Dermis microvascular lymphatic vessel endothelial cell (primary cell): ENCODE results near the gene ZNF436. TPM values are rescaled to one million over a fixed set of nuclear protein-coding genes. Genes with fewer than 3 reads are reported as not detected.

Source experiments
- DNase-seq, 2 donors: peaks; one replicate each; pipeline versions ENCODE4 v3.0.0 to v3.0.0-alpha.2; 2010; ENCODE audit warnings: low read depth in 2 of 2
- total RNA-seq: library from RNA; depleted of rRNA; stranded (reverse); fragments of >200 nt; gene quantifications from 2 replicates; pipeline ENCODE4 v1.2.1, GENCODE V29; 2014

ZNF436 gene
- 16.8 and 18.5 TPM in 2 replicates for total RNA-seq

GRCh38 chr1:23369335-23370013 is at the start of gene ZNF436:
ZNF436 (minus strand) TSS chr1:23369836; CDS start chr1:23368005, 1,831 bp downstream.
- DNase-seq: peak in 1 of 2 donors; percentile 94

DNA sequence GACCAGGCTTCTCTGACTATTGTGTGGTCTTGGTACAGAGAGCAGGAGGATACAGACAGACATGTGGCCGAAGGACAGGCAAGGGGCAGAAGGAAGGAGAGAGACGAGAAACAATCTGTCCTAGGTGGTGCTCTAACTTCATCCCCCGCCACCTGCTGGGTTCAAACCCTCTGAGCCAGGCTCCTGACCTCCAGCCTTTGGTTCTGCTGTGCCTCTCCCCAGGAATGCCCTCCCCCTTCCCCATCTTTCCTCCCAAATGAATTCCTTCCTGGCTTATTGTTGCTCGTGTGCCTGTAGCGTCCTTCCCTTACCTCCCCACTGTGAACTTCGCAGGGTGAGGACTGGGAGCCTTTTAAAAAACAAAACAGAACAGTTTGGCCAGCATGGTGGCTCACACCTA is 49.5 kb upstream of the ZNF436 start:
- no peak for DNase-seq

DNA sequence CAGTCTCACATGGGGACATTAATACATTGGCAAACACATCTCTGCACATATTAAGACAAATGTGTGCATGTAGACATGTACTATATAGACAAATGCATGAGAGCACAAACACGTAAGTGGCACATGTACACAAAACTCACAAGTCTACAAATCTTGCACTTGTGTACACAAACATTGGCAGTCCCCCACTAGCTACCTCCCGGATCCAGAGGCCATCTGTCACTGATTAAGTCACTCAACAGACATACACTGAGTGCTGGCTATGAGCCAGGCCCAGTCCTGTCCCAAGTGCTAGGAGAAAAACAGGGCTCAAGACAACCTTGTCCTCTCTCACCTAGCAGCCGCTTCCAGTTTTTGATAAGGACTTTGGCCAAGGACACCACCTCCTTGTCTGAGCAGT is 47.9 kb upstream of the ZNF436 start:
- DNase-seq: peak in 1 of 2 donors; percentile 23

GRCh38 chr1:23416964-23417363 is 47.3 kb upstream of the ZNF436 start:
- DNase-seq: no peak

- DNase-seq: no peak
These were observed 39.2 kb upstream of the ZNF436 start for GRCh38 chr1:23408797-23409290.

DNA sequence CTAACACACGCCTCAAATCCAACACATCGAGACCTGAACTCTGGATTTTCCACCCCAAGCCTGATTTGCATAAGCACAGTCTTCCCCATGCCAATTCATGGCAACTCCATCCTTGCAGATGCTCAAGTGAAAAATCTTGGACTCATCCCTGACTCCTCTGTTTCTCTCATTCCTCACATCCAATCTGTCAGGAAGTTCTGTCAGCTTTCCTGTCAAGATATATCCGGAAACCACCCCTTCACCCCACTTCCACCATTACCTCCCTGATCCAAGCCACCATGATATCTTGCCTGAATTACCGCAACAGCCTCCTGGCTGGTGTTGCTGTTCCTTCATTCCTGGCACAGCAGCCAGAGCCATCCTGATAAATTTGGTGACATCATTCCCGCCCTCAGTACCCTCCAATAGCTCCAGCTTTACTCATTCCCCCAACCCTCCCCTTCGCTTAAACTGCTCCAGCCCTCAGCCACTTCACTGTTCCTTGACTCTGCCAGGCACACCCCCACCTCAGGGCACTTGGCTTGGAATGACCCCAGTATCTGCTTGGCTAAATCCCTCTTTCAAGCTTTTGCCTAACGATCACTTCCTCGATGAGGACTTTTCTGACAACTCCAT is 37.5 kb upstream of the ZNF436 start:
- DNase-seq: no peak

- no peak for DNase-seq
These were observed 36.3 kb upstream of the ZNF436 start for GRCh38 chr1:23405946-23406345.

DNA sequence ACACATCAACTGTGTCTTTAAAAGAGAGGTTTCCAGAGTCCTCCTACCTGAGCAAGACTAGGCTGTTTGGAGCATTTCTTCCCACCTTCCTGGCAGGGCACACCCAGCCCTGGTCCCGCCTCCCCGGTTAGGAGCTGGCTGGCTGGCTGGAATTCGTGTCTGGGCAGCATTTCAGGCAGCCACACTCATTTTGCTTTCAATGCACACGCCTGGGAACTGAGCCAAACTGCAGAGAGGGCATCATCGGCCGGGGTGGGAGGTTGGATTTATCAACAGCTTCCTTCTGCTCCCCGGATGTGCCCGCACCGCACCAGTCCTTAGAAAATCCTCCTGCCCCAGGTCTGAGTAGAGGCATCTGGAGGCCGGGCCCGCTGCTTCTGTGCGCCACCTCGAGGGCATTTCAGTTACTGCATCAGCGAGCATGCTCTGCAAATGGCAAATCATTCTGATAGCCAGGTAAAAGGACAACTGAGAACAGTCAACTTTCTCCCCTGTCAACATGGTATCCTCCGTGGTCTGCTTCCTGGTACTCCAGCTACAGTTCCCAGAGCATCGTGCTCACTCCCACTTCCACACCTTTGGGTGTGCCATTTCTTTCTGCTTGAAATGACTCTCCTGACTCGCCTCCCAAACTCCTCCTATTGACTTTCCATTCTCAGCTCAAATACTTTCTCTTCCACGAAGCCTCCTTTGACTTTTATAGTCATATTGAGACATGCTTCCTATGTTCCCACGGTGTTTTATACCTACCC is 34.3 kb upstream of the ZNF436 start:
- peak; percentile 27 to 73 for DNase-seq

DNA sequence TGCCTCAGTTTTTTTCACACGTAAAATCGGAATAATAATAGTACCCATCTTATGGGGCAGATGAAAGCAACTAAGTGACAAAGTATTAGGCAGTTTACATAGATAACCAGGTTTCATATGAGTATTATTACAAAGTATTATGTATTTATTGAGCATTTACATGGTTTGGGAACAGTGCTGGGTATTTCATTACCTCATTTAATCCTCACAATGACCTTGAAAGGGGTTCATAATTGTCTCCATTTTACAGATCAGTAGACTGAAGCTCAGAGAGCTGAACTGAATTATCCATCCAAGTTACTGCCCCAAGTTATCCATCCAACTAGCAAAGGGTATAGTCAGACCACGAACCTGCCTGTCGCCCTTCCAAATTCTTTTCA is 33.7 kb upstream of the ZNF436 start:
- no peak for DNase-seq

DNA sequence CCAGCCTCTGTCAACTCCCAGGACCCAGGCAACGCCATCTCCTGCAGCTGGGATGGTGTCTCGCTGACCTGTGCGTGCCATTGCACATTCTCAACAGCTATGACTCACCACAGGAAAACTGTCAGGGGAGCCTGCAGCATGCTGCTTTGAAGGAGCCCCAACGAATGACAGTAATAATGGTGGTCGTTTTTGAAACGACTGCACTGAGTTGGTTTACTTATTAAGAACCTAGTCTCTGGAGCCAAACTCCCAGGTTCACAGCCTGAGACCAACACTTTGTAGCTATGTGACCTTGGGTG is 33.4 kb upstream of the ZNF436 start:
- DNase-seq: peak; percentile 51 to 87

DNA sequence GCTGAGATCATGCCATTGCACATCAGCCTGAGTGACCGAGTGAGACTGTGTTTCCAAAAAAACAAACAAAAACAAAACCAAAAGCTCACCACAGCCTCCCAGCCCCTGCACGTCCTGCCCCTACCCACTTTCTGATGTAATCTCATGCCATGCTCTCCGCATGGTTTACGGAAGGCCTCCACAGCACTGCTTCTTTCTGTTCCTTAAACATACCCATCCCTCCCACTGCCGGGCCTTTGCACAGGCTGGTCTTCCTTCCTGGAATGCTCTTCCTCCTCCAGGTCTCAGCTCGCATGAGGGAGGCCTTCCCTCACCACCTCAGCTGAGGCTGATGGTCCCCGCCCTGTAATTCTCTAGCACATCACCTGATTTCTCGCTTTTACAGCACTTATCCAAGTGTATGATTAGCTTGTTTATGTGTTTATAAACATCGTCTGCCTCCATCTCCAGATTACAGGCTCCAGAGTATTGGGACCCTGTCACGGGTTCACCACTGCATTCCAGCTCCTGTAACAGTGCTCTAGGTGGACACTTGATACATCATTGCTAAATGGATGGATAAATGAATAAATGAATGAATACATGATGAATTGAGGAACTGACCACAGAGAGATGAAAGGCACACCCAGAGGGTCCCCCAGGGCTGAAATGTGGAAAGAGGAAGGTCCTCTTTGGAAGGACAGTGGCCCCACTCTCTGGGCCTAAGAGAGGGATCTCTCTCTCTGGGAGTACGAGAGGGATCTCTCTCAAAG is 32.8 kb upstream of the ZNF436 start:
- no peak for DNase-seq

DNA sequence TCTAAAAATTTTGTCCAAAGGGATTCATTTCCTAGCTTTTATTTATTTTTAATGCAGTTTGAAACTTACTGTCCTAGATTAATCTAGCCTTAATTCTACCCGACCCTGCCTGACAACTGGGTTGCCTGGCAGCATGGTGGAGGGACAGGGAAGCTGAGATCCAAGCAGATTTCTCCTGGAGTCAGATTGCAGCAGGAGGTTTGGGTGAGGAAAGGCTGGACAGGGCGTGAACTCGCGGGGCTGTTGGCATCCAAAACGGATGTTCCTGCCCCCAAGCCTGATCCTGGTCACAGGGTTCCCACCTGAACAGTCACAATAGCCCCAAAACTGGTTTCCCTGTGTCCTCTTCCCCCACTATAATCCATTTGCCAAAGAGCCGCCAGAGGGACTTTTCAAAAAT is 31.7 kb upstream of the ZNF436 start:
- DNase-seq: no peak

DNA sequence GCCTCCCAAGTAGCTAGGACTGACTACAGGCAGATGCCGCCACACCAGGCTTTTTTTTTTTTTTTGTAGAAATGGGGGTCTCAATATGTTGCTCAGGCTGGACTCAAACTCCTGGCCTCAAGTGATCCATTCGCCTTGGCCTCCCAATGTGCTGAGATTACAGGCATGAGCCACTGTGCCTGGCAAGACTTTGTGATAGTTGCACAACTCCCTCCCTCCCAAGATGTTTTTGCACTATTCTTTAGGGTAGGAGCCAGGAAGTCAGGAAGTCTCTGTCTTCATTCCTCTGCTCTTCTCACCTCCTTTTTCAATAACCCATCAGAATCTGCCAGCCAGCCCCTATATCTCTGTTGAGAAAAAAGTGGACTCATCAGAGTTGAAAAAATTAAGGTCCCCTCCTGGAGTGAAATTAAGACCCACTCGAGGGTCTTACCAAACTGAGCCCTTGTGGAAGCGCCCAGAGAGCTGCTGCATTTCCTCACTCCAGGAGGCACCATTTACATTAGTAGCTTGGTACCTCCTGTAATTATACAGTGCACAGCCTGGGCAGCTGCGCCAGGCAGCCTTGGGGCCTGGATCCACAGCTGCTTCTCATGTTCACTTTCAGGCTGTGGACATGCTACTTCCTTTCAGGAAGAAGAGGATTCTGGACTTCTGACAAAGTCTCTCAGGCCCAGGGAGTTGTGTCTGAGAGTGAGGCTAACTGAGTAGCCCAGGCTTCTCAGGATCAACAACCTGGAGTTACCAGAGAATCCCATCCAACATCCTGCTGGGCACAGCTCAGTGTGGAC is 30.9 kb upstream of the ZNF436 start:
- DNase-seq: peak in 1 of 2 donors; percentile 43

DNA sequence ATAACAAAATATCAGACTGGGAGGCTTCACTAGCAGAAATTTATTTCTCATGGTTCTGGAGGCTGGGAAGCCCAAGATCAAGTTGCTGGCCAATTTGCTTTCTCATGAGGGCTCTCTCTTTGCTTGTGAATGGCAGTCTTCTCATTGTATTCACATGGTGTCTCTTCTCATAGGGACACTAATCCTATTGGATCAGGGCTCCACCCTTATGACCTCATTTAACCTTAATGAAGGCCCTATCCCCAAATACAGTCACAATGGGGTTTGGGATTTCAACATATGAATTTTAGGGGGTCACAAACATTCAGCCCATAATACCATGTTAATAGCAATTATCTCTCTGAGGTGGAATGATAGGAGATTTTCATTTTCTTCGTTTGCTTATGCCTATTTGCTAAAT is 29.6 kb upstream of the ZNF436 start:
- DNase-seq: no peak

DNA sequence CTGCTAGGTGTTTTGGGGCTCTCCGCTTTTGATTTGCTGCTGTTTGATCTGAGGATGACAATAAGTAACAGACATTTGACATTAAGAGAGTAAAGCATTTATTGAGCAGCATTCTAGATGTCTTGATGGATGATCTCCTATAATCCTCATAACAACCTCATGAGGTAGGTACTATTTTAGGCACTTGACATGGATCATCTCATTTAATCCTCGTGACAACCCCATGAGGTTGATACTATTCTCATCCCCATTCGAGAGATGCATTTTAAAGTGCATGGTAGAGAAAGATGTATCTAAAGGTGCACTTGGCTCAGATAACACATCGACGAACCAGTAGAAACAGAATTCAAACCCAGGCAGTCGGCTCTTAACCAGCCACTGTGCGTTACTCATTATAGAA is 28.3 kb upstream of the ZNF436 start:
- no peak for DNase-seq

GRCh38 chr1:23396380-23396779 is 26.7 kb upstream of the ZNF436 start:
- DNase-seq: no peak

DNA sequence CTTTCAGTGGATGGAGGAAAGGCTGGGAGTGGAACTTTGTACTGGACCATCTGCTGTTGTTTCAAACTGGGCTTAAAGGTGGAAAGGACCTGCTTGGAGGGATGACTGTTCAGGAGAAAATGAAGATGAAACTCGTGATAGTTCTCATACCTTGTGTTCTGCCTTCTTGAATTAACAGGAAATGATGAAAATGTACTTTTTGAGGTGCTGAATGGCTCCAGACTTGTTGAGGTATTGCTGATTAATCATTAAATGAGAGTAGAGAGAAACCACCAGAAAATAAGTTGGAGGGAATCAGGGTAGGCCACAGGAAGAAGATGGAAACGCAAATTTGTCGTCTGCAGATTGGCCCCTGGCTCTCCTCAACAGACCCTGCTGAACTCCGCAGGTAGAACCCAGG is 26.2 kb upstream of the ZNF436 start:
- no peak for DNase-seq

GRCh38 chr1:23395154-23395724 is 25.6 kb upstream of the ZNF436 start:
- DNase-seq: no peak

DNA sequence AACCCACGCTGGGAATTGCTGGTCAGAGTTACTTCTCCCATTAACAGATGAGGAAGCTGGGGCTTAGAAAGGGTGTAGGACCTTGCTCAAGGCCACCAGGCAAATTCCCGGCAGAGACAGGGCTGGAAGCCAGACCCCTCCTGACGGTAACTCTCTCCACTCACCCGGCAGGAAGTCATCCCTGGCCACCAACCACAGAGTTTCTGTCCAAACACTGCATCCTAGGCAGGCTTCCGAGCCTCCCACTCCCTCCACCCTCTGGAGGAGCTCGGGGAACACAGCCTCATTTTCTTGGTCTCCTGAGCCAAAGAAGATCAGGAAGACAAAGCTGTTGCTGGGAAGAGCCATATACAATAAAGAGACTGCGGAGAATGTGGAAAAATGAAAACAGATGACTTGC is 25.0 kb upstream of the ZNF436 start:
- no peak for DNase-seq

DNA sequence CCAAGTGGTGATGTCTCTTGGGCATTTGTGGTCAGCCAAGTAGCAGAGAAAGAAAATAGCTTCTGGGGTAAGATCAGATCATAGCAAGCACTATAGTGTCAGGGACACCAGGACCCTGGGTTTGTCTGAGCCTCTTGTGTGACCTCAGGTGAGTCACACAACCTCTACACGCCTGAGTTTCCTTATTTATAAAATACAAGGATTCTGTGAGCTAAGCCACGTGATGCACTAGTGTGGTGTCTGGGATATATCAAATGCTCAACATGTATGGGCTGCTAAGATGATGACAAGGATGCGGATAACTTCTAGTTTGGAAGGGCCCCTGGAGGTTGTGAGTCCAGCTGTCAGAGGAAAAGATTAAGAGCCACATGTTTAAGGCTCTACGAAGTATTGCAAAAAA is 24.5 kb upstream of the ZNF436 start:
- DNase-seq: peak in 1 of 2 donors; percentile 65

GRCh38 chr1:23393706-23394105 is 24.1 kb upstream of the ZNF436 start:
- peak; percentile 41 to 85 for DNase-seq
